K562 (cell line): Measurements from ENCODE around the gene BAD. TPM values are rescaled to one million over a fixed set of nuclear protein-coding genes. Genes with fewer than 3 reads are reported as not detected.

ENCODE experiments used
- ASH1L ChIP-seq: fragments of 450-650 bp; IDR thresholded peaks from 2 replicates; pipeline ENCODE4 v1.6.1; 2018; ENCODE audit warnings: borderline replicate concordance, mild to moderate bottlenecking, low read depth; ENCODE audit not compliant: partially characterized antibody
- CBFA2T3 ChIP-seq: fragments of 450-650 bp; IDR thresholded peaks from 2 replicates; pipeline ENCODE4 v1.6.1; 2017
- FOXK2 ChIP-seq, 2 experiments: fragments of 450-650 bp; IDR thresholded peaks in 1 of 2; conservative IDR thresholded peaks in 1 of 2; 2 replicates each; pipeline ENCODE4 v1.6.1; 2016; ENCODE audit warnings: low read depth in 2 of 2, mild to moderate bottlenecking in 1 of 2
- HMGN3 ChIP-seq: IDR thresholded peaks from 2 replicates; pipeline ENCODE4 v1.6.1; 2011; ENCODE audit warnings: borderline replicate concordance, low read depth, mild to moderate bottlenecking, mixed read lengths, low read length; ENCODE audit not compliant: insufficient read length; ENCODE audit errors: extremely low read depth
- MEF2D ChIP-seq: conservative IDR thresholded peaks from 2 replicates; pipeline ENCODE4 v1.6.1; 2016; ENCODE audit warnings: low read depth, missing genetic modification characterization, missing compliant biosample characterization
- NELFE ChIP-seq: IDR thresholded peaks from 2 replicates; pipeline ENCODE4 v1.6.1; 2011; ENCODE audit warnings: mild to moderate bottlenecking; ENCODE audit not compliant: insufficient read depth, insufficient read length
- SNRNP70 ChIP-seq: fragments of 200-400 bp; formaldehyde crosslinking; optimal IDR thresholded peaks from 2 replicates; pipeline ENCODE3; 2017; ENCODE audit warnings: low read depth, low read length
- ZC3H8 ChIP-seq: fragments of 450-650 bp; IDR thresholded peaks from 2 replicates; pipeline ENCODE4 v1.6.1; 2017
- ZNF146 ChIP-seq: IDR thresholded peaks from one replicate; pipeline ENCODE4 v1.6.1; 2018; ENCODE audit warnings: missing compliant biosample characterization; ENCODE audit not compliant: unreplicated experiment
- ZNF23 ChIP-seq: fragments of 250-450 bp; sonication (Bioruptor Pico); IDR thresholded peaks from 2 replicates; pipeline ENCODE4 v1.4.0; 2020; ENCODE audit warnings: mild to moderate bottlenecking
- polyA plus RNA-seq, 8 experiments: library from polyadenylated mRNA; depleted of rRNA in 4 of 8; stranded (reverse) in 5 of 8; unstranded in 3 of 8; fragments of >200 nt; fragmentation: Nextera tagmentation in 2 of 8; fragmentation: Illumina TruSeq in 1 of 8; extraction: Ambion mirVana in 2 of 8; extraction: Trizol in 1 of 8; gene quantifications; 2 replicates each; pipeline versions ENCODE4 v1.2.1 to v1.2.3, GENCODE V29; 2011 to 2014; ENCODE audit warnings: inconsistent platforms in 1 of 8, missing spikeins in 1 of 8
- total RNA-seq, 7 experiments: library from RNA; depleted of rRNA in 6 of 7; stranded (reverse); fragments of >200 nt in 6 of 7; fragmentation: Illumina TruSeq in 2 of 7; extraction: Trizol in 2 of 7; gene quantifications; 2 replicates each; pipeline versions ENCODE4 v1.2.1 to v1.2.3, GENCODE V29; 2011 to 2021; ENCODE audit warnings: low replicate concordance in 1 of 7
- TF ChIP-seq, protein P1 (sequence below): fragments of 250-450 bp; sonication (Bioruptor Pico); IDR thresholded peaks from 2 replicates; pipeline ENCODE4 v1.8.0; 2022; ENCODE audit warnings: inconsistent platforms, mild to moderate bottlenecking, moderate library complexity, borderline replicate concordance
- TF ChIP-seq, protein P2 (sequence below): sonication (generic); formaldehyde crosslinking; IDR thresholded peaks from 2 replicates; pipeline ENCODE4 v1.8.1; 2023; ENCODE audit warnings: mild to moderate bottlenecking, missing genetic modification reagents
- TF ChIP-seq, protein P3 (sequence below): fragments of 450-650 bp; formaldehyde crosslinking; IDR thresholded peaks from 2 replicates; pipeline ENCODE4 v1.4.0; 2020; ENCODE audit warnings: mild to moderate bottlenecking, mixed read lengths
- TF ChIP-seq, protein P4 (sequence below): fragments of 450-650 bp; IDR thresholded peaks from 2 replicates; pipeline ENCODE4 v1.7.0; 2016; ENCODE audit warnings: borderline replicate concordance
- TF ChIP-seq, protein P5 (sequence below): sonication (generic); formaldehyde crosslinking; IDR thresholded peaks from 2 replicates; pipeline ENCODE4 v1.8.0; 2022; ENCODE audit warnings: mild to moderate bottlenecking, missing genetic modification reagents, borderline replicate concordance
- TF ChIP-seq, protein P6 (sequence below): fragments of 250-450 bp; sonication (Bioruptor Pico); IDR thresholded peaks from 2 replicates; pipeline ENCODE4 v1.4.0; 2020; ENCODE audit warnings: borderline replicate concordance

Gene BAD
- total and polyA plus RNA-seq, 9 of the 15 experiments (the other 6 are each of a cell fraction or from before 2014, with no cell fraction given): 0.61 to 45.6 (median 11.8) TPM

DNA sequence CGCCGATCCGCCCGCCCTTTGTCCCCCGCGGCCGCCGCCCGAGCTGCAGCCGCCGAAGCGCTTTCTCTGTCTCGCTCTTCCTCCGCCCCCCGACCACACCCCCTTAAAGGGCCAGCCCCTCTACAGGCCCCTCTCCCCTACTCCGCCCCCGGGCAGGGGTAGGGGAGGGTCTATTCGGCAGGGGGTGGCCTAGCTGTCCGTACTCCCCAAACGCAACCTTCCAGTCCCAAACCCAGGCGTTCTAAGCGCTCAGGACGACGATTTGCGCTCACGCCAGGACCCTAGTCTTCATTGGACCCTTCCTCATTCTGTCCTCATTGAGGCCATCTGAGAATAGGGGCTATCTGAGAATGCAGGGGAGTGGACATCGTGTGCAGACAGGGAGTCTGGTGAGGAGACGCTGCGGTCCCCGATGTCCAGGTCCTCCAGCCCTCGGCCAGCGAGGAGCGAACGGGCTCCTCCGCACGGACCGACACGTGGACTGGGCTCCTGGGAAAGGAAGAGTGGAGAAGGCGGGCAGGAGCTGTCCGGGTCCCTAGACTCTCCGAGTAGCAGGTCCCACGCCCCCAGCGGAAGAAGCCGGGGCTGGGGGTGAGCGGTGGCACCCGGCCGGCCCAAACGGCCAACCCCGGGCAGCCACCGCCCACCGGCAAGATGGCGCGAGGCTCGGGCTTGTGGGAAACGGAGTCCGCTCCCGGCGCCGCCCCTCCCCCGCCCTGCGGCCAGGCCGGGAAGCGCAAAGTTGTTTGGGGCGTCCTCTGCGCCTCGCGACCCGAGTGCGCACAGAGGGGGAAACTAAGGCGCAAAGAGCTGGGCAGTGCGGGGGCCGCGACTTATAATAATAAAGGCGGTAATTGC lies 37.4 kb downstream of the BAD start, which contains the start of gene PPP1R14B (continued):
- TF ChIP-seq, protein P1, sequence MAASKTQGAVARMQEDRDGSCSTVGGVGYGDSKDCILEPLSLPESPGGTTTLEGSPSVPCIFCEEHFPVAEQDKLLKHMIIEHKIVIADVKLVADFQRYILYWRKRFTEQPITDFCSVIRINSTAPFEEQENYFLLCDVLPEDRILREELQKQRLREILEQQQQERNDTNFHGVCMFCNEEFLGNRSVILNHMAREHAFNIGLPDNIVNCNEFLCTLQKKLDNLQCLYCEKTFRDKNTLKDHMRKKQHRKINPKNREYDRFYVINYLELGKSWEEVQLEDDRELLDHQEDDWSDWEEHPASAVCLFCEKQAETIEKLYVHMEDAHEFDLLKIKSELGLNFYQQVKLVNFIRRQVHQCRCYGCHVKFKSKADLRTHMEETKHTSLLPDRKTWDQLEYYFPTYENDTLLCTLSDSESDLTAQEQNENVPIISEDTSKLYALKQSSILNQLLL: no peak
- TF ChIP-seq ZNF23 (CRISPR knock-in tag): no peak
- TF ChIP-seq, protein P2, sequence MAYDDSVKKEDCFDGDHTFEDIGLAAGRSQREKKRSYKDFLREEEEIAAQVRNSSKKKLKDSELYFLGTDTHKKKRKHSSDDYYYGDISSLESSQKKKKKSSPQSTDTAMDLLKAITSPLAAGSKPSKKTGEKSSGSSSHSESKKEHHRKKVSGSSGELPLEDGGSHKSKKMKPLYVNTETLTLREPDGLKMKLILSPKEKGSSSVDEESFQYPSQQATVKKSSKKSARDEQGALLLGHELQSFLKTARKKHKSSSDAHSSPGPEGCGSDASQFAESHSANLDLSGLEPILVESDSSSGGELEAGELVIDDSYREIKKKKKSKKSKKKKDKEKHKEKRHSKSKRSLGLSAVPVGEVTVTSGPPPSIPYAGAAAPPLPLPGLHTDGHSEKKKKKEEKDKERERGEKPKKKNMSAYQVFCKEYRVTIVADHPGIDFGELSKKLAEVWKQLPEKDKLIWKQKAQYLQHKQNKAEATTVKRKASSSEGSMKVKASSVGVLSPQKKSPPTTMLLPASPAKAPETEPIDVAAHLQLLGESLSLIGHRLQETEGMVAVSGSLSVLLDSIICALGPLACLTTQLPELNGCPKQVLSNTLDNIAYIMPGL (CRISPR knock-in tag): peak; percentile 75; the same call in 1 of the 2 replicates
- no peak for TF ChIP-seq NELFE
- TF ChIP-seq, protein P3, sequence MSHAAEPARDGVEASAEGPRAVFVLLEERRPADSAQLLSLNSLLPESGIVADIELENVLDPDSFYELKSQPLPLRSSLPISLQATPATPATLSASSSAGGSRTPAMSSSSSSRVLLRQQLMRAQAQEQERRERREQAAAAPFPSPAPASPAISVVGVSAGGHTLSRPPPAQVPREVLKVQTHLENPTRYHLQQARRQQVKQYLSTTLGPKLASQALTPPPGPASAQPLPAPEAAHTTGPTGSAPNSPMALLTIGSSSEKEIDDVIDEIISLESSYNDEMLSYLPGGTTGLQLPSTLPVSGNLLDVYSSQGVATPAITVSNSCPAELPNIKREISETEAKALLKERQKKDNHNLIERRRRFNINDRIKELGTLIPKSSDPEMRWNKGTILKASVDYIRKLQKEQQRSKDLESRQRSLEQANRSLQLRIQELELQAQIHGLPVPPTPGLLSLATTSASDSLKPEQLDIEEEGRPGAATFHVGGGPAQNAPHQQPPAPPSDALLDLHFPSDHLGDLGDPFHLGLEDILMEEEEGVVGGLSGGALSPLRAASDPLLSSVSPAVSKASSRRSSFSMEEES (CRISPR knock-in tag): no peak
- no peak for TF ChIP-seq CBFA2T3
- no peak for TF ChIP-seq MEF2D (tag)
- no peak; a peak in 1 of 4 replicates for TF ChIP-seq FOXK2 (conservative IDR thresholded peaks at IDR 0.05 in 1 of 2, IDR thresholded peaks at IDR 0.05 in 1 of 2; ENCODE audit: low read depth in 2 of 2)
- TF ChIP-seq, protein P4, sequence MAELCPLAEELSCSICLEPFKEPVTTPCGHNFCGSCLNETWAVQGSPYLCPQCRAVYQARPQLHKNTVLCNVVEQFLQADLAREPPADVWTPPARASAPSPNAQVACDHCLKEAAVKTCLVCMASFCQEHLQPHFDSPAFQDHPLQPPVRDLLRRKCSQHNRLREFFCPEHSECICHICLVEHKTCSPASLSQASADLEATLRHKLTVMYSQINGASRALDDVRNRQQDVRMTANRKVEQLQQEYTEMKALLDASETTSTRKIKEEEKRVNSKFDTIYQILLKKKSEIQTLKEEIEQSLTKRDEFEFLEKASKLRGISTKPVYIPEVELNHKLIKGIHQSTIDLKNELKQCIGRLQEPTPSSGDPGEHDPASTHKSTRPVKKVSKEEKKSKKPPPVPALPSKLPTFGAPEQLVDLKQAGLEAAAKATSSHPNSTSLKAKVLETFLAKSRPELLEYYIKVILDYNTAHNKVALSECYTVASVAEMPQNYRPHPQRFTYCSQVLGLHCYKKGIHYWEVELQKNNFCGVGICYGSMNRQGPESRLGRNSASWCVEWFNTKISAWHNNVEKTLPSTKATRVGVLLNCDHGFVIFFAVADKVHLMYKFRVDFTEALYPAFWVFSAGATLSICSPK: no peak
- TF ChIP-seq, protein P5, sequence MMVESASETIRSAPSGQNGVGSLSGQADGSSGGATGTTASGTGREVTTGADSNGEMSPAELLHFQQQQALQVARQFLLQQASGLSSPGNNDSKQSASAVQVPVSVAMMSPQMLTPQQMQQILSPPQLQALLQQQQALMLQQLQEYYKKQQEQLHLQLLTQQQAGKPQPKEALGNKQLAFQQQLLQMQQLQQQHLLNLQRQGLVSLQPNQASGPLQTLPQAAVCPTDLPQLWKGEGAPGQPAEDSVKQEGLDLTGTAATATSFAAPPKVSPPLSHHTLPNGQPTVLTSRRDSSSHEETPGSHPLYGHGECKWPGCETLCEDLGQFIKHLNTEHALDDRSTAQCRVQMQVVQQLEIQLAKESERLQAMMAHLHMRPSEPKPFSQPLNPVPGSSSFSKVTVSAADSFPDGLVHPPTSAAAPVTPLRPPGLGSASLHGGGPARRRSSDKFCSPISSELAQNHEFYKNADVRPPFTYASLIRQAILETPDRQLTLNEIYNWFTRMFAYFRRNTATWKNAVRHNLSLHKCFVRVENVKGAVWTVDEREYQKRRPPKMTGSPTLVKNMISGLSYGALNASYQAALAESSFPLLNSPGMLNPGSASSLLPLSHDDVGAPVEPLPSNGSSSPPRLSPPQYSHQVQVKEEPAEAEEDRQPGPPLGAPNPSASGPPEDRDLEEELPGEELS (CRISPR knock-in tag): no peak
- peak; percentile 85 for TF ChIP-seq HMGN3
- TF ChIP-seq ZC3H8: no peak
- peak; percentile 5 for TF ChIP-seq ZNF146
- TF ChIP-seq SNRNP70: no peak
- TF ChIP-seq ASH1L: no peak
- TF ChIP-seq, protein P6, sequence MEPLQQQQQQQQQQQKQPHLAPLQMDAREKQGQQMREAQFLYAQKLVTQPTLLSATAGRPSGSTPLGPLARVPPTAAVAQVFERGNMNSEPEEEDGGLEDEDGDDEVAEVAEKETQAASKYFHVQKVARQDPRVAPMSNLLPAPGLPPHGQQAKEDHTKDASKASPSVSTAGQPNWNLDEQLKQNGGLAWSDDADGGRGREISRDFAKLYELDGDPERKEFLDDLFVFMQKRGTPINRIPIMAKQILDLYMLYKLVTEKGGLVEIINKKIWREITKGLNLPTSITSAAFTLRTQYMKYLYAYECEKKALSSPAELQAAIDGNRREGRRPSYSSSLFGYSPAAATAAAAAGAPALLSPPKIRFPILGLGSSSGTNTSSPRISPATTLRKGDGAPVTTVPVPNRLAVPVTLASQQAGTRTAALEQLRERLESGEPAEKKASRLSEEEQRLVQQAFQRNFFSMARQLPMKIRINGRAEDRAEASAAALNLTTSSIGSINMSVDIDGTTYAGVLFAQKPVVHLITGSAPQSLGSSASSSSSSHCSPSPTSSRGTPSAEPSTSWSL: no peak
